Activated CD4-positive, alpha-beta T cell treated with anti-CD3 and anti-CD28 coated beads, Interleukin-2, amount 50 U/mL, for 24 hours (primary cell): ENCODE measurements around the gene DCN.

Experiments used
- DNase-seq, 2 donors: peaks; one replicate each; pipeline ENCODE4 v3.0.0-alpha.2; 2020; ENCODE audit warnings: low read depth in 1 of 2, low spot score in 1 of 2

Gene DCN

DNA sequence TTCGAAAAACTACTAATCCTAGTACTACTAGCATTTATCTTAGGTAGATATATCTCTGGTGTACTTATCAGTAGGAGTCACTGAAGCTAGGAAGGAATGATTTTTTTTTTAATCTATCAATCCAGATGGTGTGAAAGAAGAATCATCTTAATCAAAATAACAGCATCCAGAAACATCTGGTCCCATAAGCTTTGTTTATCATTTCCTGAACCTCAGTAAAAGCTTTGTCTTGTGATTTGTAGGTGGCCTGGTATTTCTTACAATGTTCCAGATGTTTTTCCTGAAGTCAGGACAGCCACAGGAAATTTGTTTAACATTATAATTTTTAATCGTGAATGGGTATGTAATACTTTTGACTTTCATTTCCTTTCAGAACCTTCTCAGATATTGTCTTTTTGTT, 43.3 kb downstream of the DCN start:
- no peak for DNase-seq

- no peak for DNase-seq
Measured at GRCh38 chr12:91138337-91138920, 44.2 kb downstream of the DCN start.

- DNase-seq: no peak
Measured at GRCh38 chr12:91133871-91134270, 48.7 kb downstream of the DCN start.

- DNase-seq: no peak
Measured at GRCh38 chr12:91129662-91130362, 52.8 kb downstream of the DCN start.

DNA sequence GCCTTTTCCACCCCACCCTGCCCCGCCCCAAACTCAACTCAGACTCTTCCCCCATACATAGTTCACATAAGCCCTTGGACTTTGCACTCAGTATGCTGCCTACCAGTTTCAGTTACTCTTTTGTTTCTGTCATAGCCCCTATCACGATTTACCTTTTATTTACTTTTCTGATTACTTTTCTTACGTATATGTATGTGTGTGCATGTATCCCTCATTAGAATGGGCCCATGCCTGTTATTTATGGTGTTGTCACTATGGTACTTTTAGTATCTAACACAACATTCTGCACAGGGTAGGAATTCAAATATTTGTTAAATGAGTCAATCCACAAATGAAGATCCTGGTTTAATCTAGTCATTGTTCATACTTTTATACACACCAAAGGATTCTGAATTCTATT, 54.9 kb downstream of the DCN start:
- no peak for DNase-seq

GRCh38 chr12:91127306-91127705, 55.3 kb downstream of the DCN start:
- DNase-seq: no peak

- DNase-seq: no peak
Measured at GRCh38 chr12:91126516-91126915, 56.1 kb downstream of the DCN start.

- no peak for DNase-seq
Measured at GRCh38 chr12:91123236-91123916, 59.2 kb downstream of the DCN start.

- DNase-seq: no peak
Measured at GRCh38 chr12:91120781-91121180, 61.8 kb downstream of the DCN start.

DNA sequence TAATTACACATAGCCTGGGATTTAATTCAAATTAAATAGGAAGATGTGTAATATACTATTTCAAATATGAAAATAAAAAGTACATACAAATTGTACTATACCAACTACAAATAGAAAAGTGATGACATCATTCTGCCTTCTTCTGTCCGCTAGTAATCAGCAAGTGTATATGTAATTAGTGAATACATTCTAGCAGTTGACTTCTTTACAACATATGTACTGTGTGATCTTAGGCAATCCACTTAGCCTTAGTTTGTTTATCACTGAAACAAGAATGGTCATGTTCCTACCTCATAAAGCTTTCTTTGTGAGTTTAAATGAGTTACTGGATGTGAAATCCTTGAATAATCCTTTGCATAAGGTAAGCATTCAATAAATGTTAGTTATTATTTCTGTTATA, 63.5 kb downstream of the DCN start:
- no peak for DNase-seq

GRCh38 chr12:91113621-91114020, 69.0 kb downstream of the DCN start:
- no peak for DNase-seq

DNA sequence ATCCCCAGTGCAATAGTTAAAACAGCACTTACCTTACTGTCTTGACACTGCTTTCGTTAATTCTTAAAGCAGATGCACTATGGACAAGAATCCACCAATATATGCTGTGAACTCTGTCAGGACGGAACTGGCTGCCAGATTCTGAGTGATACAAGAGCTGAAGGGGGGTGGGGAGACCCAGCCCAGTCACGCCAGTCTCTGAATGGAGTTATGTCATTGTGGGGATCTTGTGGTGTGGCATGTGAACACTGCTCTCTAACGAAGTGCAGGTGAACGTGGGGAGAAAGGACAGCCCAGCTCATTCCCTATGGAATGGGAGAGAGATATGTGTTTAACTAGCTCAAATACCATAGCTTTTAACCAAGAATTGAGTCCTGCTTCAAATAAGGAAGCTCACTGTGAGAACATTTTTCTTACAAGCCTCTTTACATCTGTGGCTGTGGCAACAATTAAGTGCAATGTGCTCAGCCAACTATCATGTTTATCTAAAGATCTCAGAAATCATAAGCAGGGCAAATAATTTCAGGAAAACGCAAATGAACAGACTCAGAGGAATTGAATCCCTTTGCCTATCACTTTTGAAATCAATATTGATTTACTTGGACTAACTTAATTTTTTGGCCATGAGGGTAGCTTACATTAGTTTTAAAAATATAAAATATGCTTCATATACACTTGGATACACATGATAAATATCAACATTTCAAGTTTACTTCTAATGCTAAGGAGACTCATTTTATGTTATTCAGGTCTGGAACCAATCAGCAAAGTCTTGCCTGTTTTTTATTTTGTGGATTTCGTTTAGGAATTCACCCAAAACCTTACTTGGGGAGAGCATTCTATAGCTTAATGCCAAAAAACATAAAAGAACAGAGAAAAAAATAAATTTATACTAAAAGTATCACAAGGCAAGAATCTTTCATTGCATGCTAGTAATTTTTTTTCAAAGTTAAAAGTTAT, 71.0 kb downstream of the DCN start, which contains the start of gene LUM:
TSS of gene LUM (minus strand) at position 129 of the 960 bp plus-strand sequence. CDS start 2,515 bp downstream, outside the sequence.
- DNase-seq: no peak

DNA sequence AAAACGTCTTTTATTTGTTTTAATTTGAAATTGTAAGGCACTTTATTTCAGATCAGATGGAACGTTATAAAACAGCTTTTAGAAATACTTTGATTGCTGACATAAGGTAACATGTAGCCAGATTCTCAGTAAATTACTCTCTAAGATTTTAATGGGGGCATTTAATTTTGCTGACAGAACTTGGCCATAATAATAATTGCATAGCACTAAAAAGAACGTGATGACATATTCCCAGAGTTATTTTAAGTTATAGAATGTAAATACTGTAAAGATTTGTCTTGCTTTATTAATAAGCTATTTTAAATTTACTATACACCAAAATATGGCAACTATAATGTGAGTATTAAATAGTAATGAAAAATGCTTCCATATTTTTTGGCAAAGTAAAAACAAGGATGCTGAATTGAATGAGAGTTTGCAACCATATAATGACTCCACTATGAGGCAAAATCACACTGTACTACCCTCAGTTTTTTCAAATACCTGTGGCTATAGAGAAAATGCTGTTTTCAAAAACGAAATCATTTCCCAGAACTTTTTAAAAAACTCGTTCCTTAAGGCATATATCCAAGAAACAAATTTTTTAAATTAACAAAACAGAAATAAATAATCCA, 72.2 kb downstream of the DCN start:
- DNase-seq: no peak

GRCh38 chr12:91109581-91110310, 72.9 kb downstream of the DCN start:
- no peak for DNase-seq

DNA sequence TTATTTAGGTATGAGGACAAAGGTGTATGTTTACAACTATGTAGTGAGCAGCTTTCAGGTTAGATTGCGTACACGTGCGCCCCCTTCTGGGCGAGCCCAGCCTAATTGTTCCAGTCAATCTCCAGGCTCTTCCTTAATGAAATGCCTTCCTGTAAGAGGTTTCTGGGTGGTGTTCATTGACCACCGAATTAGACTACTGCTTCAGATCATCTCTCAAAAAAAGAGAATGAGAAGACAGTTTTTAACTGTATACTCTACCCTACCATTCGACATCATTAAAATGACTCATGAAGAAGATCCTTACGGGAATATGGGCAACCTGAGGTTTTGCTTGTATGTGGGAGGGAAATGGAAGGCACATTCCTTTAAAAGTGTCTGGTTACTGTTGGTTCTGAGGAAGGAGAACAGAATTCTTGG, 73.5 kb downstream of the DCN start:
- peak in 1 of 2 donors; percentile 4 for DNase-seq

DNA sequence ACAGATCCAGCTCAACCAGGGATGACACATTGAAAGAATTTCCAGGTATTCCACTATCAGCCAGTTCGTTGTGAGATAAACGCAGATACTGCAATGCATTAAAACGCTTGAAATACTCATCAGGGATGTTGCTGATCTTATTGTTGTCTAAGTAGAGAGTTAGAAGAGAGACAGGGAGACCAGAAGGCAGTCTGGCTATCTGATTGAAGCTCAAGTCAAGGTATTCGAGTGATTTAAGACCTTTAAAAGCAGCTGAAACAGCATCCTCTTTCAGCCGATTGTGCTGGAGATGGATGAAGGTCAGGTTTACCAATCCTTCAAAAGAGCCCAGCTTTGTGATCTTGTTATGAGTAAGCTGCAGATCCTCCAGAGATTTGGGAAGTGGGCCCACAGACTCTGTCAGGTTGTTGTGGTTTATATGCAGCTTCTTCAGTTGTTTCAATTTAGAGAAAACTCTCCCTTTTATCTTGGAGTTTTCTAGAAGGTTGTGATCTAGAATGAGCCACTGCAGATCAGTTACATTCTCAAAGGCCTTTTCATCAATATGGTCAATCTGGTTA, 74.3 kb downstream of the DCN start:
- DNase-seq: no peak

DNA sequence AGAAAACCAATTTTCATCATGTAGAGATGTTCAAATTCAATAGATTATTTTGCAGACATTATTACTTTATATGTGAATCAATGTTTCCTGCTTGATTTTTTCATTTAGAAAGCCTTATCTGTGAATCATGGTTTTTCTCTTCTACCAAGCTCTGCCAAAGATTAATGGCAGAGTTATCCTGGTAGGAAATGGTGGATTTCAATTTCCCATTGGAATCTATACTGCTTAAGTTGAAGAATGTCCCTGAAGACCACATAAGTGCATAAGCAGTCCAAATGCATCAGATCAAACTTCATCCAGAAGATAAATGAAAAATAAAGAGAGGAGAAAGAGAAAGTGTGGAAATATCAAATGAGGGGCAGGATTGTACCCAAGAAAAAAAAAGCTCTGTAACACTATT, 76.3 kb downstream of the DCN start:
- no peak for DNase-seq

DNA sequence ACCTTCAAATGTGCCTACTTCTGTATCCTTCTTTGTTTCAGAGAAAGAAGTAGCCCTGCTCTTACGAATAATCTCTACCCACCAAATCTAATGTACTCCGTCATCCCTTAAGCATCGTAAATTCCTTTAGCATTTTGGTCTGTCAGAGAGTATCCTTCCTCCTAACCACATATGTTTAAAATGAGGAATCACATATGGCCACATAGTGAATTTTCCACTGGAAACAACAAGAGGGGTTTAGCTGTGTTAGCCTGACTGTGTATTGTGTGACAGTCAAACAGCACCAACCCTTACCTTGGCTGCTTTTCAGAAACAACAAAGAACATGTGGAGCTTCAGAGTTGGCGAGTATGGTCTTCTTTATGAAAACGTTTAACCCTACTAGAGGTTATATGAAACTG, 76.8 kb downstream of the DCN start:
- no peak for DNase-seq

DNA sequence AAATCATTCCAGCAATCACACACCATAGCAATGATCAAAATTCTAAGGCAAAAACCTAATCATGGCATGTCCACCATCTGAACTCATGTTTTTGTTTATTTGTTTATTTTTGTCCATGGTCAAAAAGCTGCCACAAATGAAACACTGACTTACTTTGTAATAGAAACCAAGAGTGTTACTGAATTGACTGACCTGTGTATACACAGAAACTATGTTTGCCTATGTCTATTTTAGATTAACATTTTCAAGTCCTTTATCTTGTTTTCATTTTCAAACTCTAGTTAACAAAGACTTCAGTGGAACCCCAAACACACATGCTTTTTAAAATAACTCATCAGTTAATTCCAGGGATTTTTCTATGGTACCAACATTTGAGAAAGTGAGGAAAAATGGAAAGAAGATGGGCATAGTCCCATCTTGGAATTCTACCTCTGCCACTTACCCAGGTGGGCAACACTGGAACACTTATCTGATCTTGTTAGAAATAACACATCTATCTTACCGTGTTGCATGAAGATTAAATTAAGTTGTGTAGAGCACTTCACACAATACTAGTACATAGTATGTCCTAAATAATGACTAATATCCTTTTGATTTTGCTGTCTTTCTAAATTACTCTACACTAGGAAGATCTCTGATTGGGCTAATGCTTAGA, 77.7 kb downstream of the DCN start:
- DNase-seq: no peak
